HG02870 (cell line): ENCODE results near the gene C11orf71.

ENCODE experiments used
- ATAC-seq: cut with Tn5 transposase; IDR thresholded peaks from one replicate; pipeline ENCODE4 v1.9.1; 2021; ENCODE audit warnings: mild to moderate bottlenecking, moderate library complexity; ENCODE audit not compliant: unreplicated experiment

The C11orf71 gene, protein sequence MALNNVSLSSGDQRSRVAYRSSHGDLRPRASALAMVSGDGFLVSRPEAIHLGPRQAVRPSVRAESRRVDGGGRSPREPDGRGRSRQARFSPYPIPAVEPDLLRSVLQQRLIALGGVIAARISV

DNA sequence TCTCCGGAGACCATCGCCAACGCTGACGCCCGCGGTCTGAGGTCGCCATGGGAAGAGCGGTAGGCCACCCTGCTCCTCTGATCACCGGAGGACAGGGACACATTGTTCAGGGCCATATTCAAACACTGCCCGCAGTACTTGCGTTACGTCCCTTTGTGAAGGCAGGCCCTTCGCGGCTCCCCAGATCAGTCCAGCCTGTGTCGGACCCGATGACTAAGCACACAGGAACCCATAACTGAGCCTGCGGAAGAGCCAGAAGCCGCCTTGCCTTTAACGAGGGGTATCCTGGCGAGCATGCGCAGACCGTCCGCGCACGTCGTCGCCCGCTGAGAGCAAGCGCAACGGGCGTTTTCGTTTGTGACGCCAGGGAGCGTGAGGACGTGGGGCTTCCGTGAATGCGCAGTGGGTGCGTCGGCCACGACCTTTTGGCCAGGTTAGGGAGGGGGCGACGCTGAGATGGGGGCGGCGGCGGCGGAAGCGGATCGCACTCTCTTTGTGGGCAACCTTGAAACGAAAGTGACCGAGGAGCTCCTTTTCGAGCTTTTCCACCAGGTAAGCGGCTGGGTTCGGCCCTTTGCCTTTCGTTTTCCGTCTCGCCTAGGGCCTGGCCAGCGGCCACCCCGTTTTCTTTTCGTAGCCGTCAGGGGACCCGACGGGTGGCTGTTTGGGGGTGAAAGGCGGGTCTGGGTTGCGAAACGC, at the start of gene C11orf71, which contains the start of gene RBM7:
TSS of gene C11orf71 (minus strand) at position 296 of the 699 bp plus-strand sequence. CDS start at position 116, 180 bp downstream.
TSS of gene RBM7 (plus strand) at position 451 of the 699 bp plus-strand sequence. CDS start at position 457, 6 bp downstream.
- ATAC-seq, result peak; percentile 92

DNA sequence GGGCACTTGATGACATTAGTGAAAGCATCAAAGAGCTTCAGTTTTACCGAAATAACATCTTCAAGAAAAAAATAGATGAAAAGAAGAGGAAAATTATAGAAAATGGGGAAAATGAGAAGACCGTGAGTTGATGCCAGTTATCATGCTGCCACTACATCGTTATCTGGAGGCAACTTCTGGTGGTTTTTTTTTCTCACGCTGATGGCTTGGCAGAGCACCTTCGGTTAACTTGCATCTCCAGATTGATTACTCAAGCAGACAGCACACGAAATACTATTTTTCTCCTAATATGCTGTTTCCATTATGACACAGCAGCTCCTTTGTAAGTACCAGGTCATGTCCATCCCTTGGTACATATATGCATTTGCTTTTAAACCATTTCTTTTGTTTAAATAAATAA, 49.5 kb upstream of the C11orf71 start:
- no peak for ATAC-seq

DNA sequence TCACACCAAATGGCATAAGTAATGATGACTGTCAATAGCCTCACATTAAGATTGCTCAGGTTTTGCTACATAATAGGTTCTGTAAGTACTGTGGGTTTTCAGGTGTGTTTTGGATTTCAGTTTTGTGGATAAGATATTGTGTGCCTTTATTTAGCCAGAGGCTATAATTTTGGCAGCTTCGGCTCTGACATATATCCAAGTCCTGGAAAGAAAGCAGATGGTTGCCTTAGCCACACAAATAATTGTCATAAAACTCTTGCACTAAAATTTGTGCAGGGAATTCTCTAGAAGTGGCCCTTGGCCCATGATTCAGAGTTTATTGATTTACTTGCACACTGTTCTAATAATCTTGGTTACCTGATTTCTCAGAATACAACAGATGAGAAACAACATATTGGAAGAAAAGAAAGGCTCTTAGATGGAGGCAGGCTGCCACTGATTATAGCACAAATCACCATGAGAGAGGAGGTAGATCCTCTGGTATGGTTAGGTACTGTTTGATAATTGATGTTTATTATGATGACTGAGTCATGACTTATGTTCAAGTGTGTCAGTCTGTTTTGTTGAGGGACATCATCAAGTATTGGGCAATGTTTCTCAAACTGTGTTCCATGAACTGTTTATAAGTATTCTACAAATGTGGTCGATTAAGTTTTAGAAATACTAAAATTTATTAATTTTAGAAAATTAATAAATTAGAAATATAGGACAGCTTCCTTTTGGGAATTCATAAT, 48.6 kb upstream of the C11orf71 start:
- no peak for ATAC-seq

DNA sequence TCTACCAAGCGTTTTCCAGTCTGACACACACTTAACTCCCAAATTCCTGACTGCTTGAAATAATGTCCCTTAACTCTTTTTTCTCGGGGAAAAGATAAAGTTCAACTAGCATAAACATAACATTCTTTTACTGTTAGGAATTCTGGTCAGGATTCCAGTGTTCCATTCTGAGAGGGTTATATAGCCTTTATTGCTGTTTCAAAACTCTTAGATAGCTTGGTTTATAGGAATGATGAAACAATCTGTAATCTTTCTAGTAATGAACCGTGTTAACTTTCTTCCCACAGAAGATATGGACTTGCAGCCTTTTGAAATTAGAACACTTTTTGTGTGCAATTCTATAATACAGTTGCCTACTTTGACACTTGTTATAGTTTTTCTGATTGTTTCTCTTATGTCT, 47.6 kb upstream of the C11orf71 start:
- no peak for ATAC-seq

DNA sequence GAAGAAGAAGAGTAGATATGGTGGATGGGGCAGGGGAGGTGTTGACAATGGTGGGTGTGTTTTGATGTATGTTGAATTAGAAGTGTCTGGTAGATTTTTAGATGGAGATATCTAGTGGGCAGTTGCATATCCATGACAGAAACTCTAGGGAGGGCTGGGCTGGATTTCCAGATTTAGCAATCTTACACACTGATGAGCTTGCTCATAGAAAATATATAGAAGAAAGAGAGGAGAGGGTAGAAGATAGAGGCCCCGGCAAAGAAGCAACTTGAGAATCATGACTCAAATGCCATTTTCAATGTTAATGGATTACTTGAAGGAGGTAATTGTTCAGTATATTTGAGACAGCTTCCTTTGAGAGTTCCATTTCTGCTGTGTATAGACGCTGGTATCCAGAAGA, 47.1 kb upstream of the C11orf71 start:
- no peak for ATAC-seq

DNA sequence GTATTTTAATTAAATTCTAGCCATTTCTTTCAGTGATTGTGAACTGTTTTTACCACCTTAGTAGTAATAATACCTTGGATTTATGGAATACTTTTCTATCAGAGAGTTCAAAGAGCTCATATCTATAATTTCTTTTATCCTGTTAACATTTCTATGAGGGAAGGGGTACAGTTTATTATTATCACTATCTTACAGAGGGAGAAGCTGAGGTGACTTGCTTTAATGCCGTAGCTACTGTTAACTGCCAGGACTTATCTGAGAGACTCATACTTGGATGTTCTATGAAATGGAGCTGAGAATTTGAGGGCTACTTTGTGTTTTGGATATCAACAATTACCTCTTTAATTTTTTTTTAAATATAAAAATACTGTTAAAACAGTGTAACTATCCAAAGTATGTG, 42.2 kb upstream of the C11orf71 start:
- ATAC-seq, result no peak

DNA sequence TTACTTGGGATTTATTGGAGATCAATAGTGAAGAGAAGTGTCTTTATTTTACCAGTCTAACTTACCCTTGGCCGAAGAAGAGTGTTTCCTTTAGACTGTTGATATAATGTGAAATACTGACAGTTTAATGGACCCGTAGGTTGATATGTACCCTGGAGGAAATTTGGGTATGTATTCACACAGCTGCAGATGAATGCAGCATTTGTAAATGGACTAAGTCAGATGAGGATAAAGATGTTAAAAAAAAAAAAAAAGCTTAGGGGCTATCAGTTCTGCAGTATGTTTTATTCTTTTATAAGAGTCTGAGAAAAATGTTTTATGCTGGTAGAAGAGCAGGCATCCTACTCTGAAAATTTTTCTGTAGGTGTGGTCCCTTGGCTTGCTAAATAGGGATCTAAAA, 41.6 kb upstream of the C11orf71 start:
- no peak for ATAC-seq

DNA sequence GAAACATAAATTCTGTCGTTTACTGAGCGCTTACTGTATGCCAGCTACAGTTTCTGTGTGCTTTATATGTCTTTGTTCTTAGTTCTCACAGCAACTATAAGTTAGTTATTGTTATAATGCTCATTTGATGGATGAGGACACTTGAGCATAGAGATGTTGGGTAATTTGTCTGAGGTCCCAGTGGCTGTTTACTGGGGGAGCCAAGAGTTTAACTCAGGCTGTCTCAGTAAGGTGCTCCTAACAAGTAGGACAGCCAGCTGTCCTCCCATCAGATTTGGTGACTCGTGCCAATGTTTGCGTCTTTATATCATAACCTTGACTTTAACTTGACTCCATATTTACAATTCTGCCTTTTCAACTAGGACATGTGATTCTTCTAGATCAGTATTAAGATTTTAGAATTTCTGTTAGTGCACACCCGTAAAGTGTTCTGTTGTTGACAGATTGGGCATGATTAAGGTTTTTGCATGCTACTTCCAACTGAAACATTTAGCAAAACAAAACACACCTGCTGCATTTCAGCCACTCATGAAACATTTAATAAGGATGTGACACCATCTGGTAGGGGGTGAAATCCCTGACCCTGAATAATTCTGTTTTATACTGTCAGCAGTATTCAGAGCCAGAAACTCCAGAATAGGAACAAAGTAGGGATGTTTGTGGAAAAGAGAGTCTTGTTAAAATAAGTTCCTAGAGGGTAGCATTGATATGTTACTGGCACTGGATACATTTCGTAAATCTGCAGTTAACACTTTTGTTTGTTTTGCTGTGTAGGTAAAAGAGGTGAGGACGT, 40.9 kb upstream of the C11orf71 start:
- ATAC-seq, result no peak

DNA sequence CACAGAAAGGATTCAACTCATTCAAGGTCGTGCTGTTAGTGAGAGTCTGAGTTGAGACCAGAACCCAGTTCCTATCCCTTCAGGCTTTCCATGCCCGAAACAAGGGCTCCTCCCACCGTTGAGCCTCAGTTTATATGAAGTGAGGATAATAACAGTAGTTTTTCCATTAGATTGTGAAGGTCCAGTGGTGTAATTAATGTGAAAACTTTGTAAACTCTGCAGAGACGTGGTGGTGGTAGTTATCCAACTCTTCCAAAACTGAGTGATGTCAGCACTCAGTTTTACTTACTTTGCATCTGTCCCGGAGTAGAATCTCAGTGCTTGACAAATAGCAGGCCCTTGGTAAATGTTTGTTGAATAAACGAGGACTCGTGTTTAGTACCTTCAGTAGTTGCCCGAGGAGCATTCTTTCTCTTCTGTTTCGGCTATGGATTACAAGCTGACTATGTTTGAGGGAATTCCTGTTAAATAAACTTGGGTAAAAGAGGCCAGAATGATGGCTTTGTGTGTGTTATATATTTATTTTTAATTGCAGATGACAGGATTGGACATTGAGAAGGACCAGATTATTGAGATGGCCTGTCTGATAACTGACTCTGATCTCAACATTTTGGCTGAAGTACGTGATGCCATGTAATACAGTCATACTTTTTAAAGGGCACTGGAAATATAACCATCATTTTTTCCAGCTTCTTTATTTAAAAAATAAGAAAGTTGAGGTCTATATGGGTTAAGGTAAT, 40.0 kb upstream of the C11orf71 start:
- no peak for ATAC-seq

DNA sequence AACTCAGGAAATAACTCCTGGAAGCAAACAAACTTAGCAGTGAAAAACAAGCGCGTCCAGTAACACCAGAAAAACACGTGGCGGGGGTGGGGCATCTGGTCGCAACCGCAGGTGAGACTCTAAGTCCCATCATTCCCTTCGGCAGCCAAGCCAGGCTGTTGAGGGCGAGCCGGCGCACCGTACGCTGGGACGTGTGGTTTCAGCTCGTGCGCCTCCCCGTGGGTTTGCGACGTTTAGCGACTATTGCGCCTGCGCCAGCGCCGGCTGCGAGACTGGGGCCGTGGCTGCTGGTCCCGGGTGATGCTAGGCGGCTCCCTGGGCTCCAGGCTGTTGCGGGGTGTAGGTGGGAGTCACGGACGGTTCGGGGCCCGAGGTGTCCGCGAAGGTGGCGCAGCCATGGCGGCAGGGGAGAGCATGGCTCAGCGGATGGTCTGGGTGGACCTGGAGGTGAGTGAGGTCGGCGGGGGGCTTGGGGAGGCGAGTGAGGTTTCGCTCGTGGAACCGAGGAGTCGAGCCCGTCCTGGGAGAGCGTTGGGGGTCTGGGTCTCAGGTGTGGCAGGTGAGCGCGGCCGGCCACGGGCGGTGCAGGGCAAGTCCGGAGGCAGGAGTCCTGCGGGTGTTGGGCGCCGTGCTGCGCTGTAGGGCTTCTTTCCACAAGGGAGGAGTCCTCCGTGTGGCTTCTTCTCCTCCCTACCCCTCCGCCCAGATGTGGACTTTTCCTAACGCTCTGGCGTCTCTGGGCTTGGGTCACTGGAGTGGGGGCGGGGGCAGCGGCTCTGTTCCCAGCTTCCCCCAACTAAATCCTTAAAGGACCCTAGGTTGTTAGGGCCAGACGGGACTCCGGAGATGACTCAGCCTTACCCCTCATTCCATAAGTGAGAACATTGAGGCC, 39.2 kb upstream of the C11orf71 start, which contains the start of gene REXO2:
TSS of gene REXO2 (plus strand) at position 239 of the 892 bp plus-strand sequence. CDS start at position 301, 62 bp downstream.
- ATAC-seq, result peak; percentile 97

DNA sequence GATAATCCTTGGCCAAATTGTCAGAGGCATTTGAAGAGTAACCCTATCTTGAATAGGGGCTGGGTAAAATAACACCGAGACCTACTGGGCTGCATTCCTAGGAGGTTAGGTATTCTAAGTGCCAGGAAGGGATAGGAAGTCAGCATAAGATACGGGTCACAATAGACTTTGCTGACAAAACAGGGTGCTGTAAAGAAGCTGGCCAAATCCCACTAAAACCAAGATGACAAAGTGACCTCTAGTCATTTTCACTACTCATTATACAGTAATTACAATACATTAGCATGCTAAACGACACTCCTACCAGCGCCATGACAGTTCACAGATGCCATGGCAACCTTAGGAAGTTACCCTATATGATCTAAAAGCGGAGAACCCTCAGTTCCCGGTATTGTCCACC, 38.0 kb upstream of the C11orf71 start:
- ATAC-seq, result no peak

DNA sequence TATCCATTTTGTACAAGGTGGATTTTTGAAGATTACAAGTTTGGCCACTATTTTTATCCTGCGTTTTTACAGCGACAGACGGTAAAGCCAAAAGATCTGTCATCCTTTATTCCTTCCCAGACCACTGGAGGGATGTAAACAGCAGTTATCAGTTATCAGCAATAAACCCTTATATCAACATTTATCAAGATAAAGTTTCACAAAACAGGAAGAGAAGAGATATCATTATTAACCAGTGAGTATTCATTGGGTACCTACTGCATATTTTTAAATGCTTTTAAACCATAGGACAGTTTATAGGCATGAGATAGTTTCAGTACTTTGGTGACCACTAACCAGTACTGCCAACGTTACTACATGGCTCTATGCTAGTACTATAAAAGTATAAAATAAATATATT, 33.1 kb upstream of the C11orf71 start:
- ATAC-seq, result no peak

DNA sequence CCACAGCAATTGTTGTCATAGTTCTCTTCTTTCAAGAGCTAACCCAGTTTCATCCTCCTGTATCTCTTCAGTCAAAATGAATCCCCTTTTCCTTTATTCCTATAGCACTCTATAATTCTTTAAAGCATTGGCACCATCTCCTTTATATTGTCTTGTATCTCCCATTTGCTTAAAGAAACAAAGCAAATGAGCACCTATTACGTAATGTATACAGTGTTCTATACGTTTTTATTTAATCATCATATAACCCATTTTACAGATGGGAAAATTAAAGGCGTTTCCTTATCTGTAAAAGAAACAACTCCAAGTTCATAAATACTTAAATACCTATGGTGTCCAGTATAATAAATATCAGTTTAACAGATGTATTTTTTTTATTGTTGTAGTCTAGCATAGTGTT, 32.6 kb upstream of the C11orf71 start:
- no peak for ATAC-seq

DNA sequence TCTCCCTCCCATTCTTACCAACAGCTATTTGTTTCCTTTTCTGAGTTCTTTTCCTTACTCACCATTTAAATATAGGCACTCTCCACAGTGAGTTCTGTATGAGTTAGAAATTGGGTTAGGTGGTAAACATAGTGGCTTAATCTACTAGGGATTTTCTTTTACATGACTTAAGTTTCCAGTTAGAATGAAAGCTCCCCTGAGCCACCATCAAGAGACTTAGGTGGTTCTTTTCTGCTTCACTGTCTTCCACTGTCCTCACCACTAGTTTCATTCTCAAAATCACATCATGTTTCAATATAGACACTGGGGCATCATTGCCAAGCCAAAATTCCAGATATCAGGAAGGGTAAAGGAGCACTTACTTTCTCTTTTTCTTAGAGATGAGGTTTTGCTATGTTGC, 30.0 kb upstream of the C11orf71 start:
- no peak for ATAC-seq

DNA sequence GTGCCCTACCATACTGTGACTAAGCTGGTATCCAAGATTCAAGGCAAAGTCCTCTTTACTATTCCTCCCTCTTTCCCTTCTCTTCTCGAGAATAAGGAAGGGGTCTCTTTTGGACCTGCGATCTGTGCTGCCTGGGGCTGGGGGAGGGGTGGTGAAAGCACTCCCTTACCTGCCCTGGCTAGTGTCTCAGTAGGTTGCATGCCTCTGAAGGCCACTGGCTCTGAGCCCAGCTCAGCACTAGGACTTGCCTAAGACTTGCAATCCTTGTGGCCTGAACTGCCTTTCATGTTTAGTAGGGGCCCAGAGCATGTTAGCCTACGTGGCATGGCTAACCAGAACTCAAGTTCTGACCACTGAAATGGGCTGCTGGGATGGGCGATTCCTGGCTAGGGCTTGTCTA, 26.0 kb upstream of the C11orf71 start:
- ATAC-seq, result no peak

DNA sequence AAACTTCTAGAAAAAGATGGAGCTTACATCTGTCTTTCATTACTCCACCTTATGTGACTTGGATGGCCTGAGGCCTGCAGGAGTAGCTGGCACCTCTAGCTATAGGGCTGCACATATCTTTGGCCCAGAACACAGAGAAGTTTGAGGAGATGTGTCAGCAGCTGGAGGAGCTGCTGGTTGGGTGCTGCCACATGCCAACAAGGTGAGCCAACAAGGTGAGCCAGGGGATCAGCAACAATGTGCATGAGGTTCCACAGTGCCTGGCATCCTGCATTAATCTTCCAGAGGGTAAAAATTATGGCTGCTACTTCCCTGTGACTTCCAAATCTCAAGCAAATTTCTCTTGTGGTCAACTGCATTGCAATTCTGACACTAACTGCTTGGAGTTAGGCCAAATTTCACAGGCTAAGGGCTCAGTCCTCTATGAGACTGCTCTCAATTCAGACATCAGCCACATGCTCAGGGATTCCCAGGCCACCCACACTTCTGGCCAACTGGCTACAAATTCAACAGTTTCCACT, 16.2 kb upstream of the C11orf71 start:
- no peak for ATAC-seq

DNA sequence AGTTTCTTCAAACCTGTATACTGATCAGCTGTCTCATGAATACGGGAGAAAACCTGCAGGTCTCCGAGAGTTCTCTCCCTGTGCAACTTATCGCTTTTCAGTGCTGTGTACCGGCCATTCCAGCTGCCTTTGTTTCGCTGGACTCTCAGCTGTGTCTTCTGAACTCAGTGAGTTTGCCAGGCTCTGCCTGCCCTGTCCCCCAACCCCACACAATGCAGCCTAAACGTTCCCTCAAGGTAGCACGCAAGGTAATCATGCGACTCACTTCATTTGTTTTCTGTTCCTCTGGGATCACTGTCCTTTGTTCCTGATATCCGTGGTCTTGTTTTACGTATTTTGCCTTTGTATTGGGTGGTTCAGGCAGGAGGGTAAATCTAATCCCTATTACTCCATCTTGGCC, 13.6 kb upstream of the C11orf71 start:
- ATAC-seq, result no peak

DNA sequence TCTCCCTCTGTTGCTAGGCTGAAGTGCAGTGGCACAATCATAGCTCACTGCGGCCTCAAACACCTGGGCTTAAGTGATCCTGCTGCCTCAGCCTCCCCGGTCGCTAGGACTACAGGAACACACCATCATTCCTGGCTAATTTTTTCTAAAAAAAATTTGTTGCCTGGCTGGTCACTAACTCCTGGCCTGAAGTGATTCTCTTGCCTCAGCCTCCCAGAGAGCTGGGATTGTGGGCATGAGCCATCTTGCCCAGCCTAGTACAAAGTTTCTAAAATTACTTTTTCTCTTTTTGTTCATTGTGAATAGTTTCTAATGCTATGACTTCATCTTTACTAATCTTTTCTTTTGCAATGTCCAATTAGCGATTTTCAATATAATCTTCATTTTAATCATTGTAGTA, 12.6 kb upstream of the C11orf71 start:
- ATAC-seq, result no peak

DNA sequence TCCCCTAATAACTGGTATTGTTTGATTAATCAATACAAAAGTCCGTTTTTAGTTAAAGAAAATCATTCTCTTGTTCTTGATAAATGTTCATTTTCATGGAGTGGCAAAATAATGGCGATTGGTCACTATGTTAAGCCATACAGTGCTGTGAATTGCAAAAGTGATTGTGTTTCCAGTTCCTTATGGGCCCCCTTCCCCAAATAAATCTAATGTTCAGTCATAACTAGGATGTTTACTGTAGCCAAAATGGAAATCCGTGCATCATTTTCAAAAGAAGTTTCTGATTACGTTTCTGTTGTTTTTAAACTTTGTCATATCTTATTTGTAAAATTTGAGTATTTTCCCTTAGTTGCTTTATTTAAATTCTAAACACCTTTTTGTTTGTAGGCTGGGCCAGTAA, 1.0 kb upstream of the C11orf71 start:
- ATAC-seq, result no peak
